ENCODE measurements around the gene LRRC1. TPM values are rescaled to one million over a fixed set of nuclear protein-coding genes. Genes with fewer than 3 reads are reported as not detected.

Gene LRRC1
- total and polyA plus RNA-seq, 2 of the 13 experiments (the other 11 are each of a cell fraction or from before 2014, with no cell fraction given) = 15.6 to 27.7 TPM

DNA sequence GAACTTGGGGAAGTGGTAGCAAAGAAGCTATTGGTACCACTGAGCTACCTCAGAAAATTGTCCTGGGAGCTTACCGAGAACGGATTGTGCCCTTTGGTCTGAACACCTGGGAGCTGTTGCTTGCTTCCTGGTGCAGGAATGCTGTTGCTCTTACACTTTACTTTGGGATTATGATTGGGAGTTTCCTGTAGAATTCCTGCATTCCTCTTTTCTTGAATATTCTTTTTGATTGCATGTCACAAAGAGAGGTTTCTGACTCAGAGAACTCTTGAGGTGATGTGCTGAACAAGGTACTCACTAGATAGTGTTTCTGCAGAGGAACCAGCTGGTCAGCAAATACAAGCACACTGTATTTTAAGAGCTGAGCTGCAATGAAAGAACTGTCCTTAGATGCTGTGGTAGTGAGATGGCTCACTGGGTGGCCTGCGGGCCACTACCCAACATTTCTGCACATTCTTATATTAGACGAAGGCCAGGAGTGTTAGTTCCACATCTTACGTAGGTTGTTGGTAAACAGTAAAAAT lies 35.0 kb downstream of the LRRC1 start (continued):
- TF ChIP-seq TEAD3 (CRISPR knock-in tag; optimal IDR thresholded peaks at IDR 0.05; ENCODE audit: borderline replicate concordance) = peak; percentile 92
- TF ChIP-seq NFYB (CRISPR knock-in tag; IDR thresholded peaks at IDR 0.05) = no peak
- no peak for TF ChIP-seq SNRNP70 (IDR thresholded peaks at IDR 0.05; ENCODE audit: low read depth, low read length)
- peak; percentile 33; the same call in 1 of the 2 replicates for TF ChIP-seq MED1 (CRISPR knock-in tag; IDR thresholded peaks at IDR 0.05)
- no peak for TF ChIP-seq XRCC5 (optimal IDR thresholded peaks at IDR 0.05; ENCODE audit: low read length)
- no peak for TF ChIP-seq PHF5A (CRISPR knock-in tag; IDR thresholded peaks at IDR 0.05; ENCODE audit: low read depth, unreplicated experiment)
- TF ChIP-seq HNF4A (CRISPR knock-in tag; IDR thresholded peaks at IDR 0.05) = peak; percentile 81
- TF ChIP-seq ZNF343 (CRISPR knock-in tag; IDR thresholded peaks at IDR 0.05) = no peak
- TF ChIP-seq PAX8 (CRISPR knock-in tag; IDR thresholded peaks at IDR 0.05; ENCODE audit: borderline replicate concordance) = no peak
- TF ChIP-seq FOXA3 (CRISPR knock-in tag; IDR thresholded peaks at IDR 0.05) = no peak
- TF ChIP-seq, protein P1, sequence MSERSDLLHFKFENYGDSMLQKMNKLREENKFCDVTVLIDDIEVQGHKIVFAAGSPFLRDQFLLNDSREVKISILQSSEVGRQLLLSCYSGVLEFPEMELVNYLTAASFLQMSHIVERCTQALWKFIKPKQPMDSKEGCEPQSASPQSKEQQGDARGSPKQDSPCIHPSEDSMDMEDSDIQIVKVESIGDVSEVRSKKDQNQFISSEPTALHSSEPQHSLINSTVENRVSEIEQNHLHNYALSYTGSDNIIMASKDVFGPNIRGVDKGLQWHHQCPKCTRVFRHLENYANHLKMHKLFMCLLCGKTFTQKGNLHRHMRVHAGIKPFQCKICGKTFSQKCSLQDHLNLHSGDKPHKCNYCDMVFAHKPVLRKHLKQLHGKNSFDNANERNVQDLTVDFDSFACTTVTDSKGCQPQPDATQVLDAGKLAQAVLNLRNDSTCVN (CRISPR knock-in tag; IDR thresholded peaks at IDR 0.05; ENCODE audit: borderline replicate concordance) = no peak
- TF ChIP-seq KLF11 (CRISPR knock-in tag; IDR thresholded peaks at IDR 0.05) = no peak
- peak; percentile 49; the same call in 1 of the 2 replicates for TF ChIP-seq ETV5 (CRISPR knock-in tag; IDR thresholded peaks at IDR 0.05; ENCODE audit: borderline replicate concordance)
- no peak for TF ChIP-seq IRX3 (CRISPR knock-in tag; IDR thresholded peaks at IDR 0.05; ENCODE audit: borderline replicate concordance, low read depth)
- 0 out of 2 replicates have a peak, but pooled peaks have one; percentile 10 for TF ChIP-seq ZNF629 (CRISPR knock-in tag; conservative IDR thresholded peaks at IDR 0.05)
- TF ChIP-seq TCF12 (IDR thresholded peaks at IDR 0.05) = no peak
- no peak for TF ChIP-seq TCF12 (CRISPR knock-in tag; IDR thresholded peaks at IDR 0.05)
- TF ChIP-seq SAP130 (CRISPR knock-in tag; IDR thresholded peaks at IDR 0.05; ENCODE audit: low read depth) = peak; percentile 40
- TF ChIP-seq, protein P2, sequence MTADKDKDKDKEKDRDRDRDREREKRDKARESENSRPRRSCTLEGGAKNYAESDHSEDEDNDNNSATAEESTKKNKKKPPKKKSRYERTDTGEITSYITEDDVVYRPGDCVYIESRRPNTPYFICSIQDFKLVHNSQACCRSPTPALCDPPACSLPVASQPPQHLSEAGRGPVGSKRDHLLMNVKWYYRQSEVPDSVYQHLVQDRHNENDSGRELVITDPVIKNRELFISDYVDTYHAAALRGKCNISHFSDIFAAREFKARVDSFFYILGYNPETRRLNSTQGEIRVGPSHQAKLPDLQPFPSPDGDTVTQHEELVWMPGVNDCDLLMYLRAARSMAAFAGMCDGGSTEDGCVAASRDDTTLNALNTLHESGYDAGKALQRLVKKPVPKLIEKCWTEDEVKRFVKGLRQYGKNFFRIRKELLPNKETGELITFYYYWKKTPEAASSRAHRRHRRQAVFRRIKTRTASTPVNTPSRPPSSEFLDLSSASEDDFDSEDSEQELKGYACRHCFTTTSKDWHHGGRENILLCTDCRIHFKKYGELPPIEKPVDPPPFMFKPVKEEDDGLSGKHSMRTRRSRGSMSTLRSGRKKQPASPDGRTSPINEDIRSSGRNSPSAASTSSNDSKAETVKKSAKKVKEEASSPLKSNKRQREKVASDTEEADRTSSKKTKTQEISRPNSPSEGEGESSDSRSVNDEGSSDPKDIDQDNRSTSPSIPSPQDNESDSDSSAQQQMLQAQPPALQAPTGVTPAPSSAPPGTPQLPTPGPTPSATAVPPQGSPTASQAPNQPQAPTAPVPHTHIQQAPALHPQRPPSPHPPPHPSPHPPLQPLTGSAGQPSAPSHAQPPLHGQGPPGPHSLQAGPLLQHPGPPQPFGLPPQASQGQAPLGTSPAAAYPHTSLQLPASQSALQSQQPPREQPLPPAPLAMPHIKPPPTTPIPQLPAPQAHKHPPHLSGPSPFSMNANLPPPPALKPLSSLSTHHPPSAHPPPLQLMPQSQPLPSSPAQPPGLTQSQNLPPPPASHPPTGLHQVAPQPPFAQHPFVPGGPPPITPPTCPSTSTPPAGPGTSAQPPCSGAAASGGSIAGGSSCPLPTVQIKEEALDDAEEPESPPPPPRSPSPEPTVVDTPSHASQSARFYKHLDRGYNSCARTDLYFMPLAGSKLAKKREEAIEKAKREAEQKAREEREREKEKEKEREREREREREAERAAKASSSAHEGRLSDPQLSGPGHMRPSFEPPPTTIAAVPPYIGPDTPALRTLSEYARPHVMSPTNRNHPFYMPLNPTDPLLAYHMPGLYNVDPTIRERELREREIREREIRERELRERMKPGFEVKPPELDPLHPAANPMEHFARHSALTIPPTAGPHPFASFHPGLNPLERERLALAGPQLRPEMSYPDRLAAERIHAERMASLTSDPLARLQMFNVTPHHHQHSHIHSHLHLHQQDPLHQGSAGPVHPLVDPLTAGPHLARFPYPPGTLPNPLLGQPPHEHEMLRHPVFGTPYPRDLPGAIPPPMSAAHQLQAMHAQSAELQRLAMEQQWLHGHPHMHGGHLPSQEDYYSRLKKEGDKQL (CRISPR knock-in tag; IDR thresholded peaks at IDR 0.05; ENCODE audit: low read depth) = no peak
- TF ChIP-seq SIX4 (CRISPR knock-in tag; IDR thresholded peaks at IDR 0.05) = no peak
- TF ChIP-seq, protein P3, sequence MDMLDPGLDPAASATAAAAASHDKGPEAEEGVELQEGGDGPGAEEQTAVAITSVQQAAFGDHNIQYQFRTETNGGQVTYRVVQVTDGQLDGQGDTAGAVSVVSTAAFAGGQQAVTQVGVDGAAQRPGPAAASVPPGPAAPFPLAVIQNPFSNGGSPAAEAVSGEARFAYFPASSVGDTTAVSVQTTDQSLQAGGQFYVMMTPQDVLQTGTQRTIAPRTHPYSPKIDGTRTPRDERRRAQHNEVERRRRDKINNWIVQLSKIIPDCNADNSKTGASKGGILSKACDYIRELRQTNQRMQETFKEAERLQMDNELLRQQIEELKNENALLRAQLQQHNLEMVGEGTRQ (IDR thresholded peaks at IDR 0.05; ENCODE audit: low read depth, low read length) = no peak
- TF ChIP-seq, protein P3 (CRISPR knock-in tag; IDR thresholded peaks at IDR 0.05; ENCODE audit: borderline replicate concordance) = no peak
- no peak for TF ChIP-seq SMC3 (IDR thresholded peaks at IDR 0.05; ENCODE audit: low read length)
- TF ChIP-seq ARID2 (CRISPR knock-in tag; IDR thresholded peaks at IDR 0.05; ENCODE audit: borderline replicate concordance) = 0 out of 2 replicates have a peak, but pooled peaks have one; percentile 43

Data from HepG2 (cell line).